Activated CD8-positive, alpha-beta memory T cell treated with anti-CD3 and anti-CD28 coated beads for 24 hours (primary cell): Measurements from ENCODE around the gene MAN1B1.

Source experiments
- DNase-seq: peaks from one replicate; pipeline ENCODE4 v3.0.0-alpha.2; 2020

MAN1B1 gene

DNA sequence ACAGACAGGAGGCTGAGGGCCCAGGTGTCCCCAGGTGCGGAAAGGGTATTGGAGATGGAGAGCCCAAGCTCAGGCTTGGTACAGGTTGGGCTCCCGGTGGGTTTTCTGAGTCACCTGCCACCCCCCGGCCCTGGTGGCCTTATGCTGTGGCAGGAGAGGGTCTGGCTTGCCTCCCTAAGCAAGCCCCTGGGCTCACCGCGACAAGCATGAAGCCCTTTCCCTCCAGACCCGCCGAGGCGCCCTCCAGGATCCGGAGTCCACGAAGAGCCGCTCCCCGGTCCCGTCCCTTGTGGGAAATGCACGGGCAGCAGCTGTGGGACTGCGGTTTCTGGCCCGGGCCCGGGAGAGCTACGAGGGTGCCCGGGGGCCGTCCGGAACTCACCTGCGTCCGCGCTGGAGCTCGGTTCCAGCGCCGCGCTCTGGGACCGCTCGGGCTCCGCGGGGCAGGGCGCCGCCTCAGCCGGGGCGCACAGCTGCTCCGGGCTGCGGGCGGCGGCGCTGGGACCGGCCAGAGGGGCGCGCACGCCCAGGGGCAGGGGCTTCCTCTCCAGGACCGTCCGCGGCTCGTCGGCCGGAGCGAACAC is 17.2 kb upstream of the MAN1B1 start:
- no peak for DNase-seq

DNA sequence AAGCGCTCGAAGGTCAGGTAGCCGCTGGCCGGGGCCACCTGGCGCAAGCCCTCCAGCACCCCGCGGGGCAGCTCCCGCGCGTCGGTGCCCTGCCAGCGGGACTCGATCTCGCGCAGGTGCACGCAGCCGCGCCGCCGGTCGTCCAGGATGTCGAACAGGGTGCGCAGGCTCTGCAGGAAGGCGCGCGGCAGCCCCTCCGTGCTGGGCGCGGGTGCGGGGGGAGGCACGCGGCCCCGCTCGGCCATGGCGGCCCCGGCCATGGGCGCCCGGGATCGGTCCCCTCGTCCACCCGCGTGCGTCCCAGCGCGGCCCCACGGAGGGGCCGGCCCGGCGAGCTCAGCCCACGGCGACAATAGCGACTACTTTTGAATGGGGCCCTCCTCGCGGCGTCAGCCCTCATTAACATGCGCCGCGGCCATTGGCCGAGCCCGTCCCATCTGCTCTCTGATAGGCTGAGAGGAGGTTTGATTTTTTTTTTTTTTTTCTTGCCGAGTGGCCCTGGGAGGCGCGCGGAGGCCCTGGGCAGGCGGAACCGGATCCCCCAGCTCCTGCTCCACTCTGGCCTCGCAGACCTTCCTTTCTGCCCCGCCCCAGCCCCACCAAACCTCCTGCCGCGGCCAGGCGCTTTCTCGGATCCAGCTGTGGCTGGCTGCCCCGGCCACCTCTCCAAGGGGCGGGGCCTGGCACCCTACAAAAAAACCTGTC is 16.4 kb upstream of the MAN1B1 start, which contains the start of gene SAPCD2:
SAPCD2 (minus strand) TSS at position 357 of the 705 bp plus-strand sequence; CDS start at position 260, 97 bp downstream.
- peak; percentile 90 for DNase-seq

DNA sequence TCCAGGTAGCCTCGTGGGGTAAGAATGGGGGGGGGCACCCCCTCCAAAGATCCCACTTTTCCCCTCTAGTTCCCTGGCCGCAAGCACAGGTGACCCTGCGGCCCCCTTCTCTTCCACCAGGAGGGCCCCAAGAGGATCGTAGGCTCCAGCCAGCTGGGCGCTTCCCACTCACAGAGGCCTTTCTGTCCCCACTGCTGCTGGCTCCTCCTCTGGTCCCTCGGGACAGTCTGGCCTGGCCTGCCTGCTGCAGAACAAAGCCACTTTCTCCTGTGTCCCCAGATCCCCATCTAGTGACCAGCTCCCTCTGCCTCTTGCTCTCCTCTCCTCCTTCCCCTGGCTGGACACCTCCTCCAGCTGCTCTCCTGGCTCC is 15.9 kb upstream of the MAN1B1 start:
- no peak for DNase-seq

DNA sequence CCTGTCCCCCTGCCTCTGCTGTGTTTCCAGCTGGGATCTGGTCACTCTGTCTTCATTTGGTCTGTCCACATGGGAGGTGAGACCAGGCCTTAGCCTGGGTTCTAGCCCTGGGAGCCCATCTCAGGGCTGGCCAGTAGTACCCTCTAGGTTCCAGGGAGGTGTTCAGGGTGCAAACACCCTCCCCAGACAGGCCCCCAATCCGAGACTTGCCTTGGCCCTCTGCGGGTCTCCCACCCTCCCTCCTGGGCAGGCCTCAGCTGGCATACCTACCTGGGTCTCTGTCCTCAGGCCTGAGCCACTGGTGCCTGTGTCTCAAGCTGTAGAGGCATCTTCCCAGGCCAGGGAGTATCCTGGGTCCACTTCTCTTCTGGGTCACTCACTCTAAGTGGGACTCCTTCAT is 15.5 kb upstream of the MAN1B1 start:
- no peak for DNase-seq

DNA sequence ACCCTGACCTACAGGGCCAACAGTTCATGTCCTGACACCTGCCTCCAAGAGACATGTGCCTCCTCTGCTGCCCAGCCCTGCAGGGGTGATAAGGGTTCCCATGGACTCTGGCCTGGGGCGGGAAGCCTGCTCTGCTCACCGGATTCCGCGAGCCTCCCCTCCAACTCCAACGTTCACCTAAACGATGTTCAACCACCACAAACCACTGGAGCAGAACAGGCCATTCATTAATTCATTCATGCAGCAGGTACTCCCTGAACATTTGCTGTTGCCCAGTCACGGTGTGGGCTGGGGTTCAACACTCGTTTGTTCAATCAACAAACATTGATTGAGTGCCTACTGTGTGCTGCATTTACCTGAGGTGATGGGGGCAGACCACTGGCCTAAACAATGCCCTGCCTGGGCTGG is 12.8 kb upstream of the MAN1B1 start:
- DNase-seq: no peak

DNA sequence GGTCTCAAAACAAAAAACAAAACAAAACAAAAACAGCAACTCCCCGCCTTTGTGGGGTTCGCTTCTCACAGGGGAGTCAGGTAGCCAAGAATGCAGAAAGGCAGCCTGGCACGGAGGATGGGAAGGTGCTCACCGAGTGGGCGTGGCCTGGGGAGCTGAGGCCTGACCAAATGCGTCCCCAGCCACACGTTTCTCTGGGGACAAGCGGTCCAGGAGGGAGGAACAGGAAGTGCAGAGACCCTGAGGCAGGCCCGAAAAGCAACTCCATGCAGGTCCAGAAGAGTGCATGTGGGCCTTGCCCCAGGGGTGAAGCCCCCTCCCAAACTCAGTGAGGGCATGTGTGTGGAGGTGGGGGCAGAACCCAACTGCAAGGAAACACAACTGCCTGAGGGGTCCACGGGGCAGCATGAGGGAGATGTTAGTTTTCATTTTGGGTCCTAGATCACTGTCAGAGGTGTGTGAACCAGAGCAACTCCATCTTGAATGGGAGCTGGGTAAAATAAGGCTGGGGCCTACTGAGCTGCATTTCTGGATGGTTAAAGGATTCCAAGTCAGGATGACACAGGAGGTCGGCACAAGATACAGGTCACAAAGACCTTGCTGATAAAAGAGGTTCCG is 12.0 kb upstream of the MAN1B1 start:
- no peak for DNase-seq

DNA sequence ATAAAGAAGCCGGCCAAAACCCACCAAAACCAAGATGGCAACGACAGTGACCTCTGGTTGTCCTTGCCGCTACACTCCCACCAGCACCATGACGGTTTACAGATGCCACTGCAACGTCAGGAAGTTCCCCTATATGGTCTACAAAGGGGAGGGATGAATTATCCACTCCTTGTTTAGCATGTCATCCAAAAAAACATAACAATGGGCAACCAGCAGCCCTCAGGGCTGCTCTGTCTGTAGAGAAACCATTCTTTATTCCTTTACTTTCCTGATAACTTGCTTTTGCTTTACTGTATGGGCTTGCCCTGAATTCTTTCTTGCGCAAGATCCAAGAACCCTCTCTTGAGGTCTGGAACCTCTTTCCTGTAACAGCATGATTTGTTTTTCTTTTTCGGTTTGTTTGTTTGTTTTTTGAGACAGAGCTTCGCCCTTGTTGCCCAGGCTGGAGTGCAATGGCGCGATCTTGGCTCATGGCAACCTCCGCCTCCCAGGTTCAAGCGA is 11.5 kb upstream of the MAN1B1 start:
- no peak for DNase-seq

DNA sequence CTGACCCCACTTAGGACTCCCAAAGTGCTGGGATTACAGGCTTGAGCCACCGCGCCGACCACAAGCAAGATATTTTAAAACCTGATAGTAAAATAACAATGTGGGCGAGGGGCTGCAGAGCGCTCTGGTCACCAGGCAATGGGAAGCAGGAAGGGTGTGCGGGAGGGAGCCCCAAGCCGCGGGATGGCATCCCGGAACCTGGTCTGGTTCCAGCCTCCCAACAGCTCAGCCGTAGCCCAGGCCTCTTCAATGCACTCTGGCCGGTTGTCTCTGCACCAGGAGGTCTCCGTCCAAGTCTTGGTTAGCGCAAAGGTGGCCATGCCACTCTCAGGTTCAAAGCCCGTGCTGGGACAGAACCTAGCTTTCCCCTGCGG is 10.2 kb upstream of the MAN1B1 start:
- no peak for DNase-seq

DNA sequence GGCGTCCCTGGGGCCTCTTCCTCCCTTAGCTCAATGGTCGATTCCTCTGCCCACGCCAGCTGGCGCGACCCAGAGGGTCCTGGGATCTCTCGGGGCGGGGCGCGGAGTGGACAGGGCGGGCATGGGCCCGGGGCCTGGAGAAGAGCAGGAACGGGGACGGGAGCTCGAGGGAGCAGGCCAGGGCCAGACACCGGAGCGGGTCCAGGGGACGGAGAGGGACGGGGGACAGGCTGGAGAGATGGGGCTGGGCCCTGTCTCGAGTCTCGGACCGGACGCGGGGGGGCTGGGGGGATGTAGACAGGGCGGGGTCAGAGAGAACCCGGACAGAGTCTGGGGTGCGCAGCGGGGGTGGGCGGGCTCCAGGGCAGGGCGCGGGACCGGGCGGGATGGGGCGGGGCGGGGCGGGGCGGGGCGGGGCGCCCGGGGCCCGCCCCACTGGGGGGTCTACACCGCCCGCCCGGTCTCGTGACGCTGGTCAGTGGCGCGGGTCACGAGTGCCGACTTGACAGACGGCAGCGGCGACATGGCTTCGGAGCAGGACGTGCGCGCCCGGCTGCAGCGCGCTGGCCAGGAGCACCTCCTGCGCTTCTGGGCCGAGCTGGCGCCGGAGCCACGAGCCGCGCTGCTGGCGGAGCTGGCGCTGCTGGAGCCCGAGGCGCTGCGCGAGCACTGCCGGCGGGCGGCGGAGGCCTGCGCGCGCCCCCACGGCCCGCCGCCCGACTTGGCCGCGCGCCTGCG is 9.6 kb upstream of the MAN1B1 start, which contains the start of gene UAP1L1:
UAP1L1 (plus strand) TSS at position 508 of the 738 bp plus-strand sequence; CDS start at position 524, 16 bp downstream.
- peak; percentile 85 for DNase-seq

DNA sequence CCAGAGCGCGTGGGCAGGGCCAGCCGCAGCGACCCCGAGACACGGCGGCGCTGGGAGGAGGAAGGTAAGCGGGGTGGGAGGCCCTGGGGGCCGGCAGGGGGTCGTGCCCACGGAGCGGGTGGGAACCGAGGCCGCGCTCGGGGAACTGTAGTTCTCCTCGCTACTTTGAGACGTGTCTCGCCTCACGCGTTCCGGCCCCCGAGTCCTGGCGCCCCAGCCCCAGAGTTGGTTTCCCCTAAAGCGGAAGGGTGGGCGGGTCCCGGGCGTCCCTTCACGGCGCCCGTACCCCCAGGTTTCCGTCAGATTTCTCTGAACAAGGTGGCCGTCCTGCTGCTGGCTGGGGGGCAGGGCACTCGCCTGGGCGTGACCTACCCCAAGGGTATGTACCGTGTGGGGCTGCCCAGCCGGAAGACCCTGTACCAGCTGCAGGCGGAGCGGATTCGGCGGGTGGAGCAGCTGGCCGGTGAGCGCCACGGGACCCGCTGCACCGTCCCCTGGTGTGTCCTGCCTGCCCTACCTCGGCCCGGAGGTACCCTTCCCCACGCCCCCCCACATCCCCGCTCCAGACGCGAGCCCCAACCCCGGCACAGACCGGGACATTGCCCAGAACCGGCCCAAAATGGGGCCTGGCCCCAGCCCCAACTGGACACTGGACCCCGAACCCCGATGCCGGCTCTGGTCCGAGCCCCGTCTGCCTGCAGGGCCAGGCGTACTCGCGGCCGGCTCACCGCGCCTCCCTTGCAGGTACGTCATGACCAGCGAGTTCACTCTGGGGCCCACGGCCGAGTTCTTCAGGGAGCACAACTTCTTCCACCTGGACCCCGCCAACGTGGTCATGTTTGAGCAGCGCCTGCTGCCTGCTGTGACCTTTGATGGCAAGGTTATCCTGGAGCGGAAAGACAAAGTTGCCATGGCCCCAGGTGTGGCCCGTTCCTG is 8.8 kb upstream of the MAN1B1 start:
- DNase-seq: peak; percentile 79

DNA sequence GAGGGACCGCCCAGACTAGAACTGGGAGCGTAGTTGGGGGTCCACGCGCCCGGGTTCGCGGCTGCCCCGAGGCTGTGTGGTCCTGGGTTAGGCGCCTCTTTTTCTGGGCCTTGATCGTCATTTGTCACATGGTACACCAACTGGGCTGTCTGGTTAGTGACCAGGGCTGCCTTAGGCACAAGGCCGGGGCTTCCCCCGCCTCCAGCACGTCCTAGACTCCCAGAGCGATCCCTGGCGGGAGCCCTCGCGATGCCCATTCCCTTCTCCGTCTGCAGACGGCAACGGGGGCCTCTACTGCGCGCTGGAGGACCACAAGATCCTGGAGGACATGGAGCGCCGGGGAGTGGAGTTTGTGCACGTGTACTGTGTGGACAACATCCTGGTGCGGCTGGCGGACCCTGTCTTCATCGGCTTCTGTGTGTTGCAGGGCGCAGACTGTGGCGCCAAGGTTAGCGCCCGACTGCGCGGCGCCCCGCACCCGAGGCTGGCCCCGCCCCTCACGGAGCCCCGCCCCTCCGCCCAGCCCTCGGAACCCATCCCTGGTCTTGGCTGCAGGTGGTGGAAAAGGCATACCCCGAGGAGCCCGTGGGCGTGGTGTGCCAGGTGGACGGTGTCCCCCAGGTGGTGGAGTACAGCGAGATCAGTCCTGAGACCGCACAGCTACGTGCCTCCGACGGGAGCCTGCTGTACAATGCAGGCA is 7.9 kb upstream of the MAN1B1 start:
- DNase-seq: no peak

DNA sequence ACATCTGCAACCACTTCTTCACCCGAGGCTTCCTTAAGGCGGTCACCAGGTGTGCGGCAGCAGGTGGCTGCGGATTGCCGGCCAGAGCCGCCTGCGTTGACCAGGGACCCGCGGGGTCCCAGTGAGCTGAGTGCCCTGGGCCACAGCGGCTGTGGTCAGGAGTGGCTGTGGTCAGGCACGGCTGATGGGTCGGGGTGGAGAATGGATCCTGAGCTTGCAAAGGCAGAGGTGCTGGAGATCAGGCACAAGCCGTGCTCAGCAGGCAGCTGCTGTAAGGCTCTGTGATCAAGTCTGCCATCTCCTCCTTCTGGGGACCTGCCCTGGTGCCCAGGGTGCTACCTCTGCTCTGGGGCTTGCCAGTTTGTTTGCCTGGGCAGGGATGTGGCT is 7.4 kb upstream of the MAN1B1 start:
- no peak for DNase-seq

DNA sequence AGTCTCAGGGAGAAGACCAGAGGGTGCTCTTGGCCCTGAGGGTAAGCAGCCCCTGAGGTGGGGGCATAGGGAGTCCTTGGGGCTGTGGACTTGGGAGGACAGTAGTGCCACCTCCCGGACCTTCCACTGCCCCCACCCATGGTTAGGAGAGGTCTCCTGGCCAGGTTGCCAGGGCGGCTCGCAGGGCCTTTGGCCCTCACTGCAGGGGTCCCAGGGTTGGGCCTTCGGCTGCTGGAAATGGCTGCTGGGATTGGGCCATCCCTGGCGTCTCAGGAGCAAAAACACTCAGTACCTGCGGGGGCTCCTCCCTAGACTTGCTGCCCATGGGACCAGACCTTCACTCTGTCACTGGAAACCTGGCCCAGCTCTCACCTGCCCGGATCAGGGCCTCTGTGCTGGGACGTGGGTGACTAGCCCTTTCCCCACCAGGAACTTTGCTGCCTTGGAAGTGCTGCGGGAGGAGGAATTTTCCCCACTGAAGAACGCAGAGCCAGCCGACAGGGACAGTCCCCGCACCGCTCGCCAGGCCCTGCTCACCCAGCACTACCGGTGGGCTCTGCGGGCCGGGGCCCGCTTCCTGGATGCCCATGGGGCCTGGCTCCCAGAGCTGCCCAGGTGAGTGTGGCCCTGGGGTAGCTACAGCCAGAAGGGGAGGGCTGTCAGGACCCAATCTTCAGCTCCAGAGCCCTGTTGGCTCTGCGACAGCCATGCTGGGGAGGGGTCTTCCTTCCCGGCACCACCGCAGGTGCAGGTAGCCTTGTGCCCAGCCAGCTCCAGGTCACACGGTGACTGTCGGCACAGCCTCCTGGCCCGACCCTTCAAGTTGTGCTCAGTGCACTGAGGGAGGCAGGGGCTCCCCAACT is 6.3 kb upstream of the MAN1B1 start:
- no peak for DNase-seq

DNA sequence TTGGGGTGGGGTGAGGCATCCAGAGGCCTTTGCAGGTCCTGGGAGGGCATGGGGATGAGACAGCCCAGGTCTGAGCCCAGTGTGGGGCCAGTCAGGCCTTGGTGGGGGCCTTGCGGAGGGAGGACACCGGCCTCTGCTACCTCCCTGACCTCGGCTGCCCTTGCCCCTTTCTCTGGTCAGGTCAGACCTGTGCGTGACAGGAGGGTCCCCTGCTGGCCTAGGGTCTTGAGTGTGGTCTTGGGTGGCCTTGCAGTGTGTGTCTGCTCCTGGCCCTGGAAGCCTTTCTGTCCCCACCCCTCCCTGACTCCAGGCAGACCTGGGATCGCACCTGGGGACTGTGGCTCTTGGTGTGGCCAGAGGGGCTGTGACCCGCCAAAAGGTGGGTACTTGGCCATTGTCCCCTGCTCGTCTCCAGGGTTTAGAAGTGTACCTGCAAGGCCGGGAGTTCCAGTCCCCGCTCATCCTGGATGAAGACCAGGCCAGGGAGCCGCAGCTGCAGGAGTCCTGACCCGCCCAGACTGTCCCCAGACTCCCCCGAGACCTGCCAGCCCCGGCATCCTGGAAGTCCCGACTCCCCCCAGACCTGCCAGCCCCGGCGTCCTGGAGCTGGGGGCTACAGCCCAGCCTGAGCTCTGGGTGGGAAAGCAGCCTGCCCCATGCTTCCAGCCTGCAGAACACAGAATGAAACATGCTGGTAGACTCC is 4.4 kb upstream of the MAN1B1 start:
- no peak for DNase-seq

DNA sequence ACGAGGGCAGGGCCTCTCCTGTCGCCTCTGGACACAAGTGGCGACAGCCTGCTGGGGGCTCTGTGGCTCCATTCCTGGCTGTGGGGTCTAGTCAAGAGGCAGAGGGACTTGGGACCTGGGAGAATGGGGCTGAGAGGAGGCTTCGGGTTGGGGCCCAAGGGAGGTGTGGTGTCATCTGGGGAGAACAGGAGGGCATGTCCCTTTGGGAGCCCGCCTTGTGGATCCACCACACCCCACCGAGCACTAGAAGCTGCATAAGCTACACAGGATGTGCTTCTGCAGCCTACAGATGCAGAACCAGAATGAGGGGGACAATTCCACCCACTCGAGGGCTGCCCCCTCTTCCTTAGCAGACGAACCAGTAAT is 3.9 kb upstream of the MAN1B1 start:
- DNase-seq: no peak

DNA sequence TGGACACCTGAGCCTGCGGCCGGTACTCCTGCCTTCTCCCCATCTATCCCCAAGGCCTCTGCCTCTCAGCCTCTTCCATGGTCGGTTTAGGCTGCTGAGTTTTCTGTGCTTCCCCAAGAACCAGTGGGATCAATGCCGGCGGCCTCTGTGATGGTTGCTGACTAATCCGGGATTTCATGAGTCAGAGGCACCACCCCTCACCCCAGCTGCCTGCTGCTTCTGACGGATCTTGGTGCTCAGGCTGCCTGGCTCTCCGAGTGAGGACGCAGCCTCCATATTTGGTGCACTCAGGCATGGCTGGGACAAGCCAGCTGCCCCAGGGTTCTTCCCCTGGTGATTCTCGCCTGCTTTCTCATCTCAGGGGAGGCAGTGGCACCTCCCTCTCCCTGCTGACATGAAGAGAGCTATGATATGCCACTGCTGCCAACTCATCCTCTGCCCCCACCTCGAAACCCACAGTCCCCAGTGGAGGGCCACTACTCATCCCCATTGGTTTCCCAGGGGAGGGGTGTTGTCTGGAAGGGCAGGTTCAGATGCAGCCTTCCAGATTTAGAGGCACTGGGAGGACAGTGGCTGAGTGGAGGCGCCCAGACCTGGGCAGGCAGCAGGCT is 3.3 kb upstream of the MAN1B1 start:
- DNase-seq: no peak

DNA sequence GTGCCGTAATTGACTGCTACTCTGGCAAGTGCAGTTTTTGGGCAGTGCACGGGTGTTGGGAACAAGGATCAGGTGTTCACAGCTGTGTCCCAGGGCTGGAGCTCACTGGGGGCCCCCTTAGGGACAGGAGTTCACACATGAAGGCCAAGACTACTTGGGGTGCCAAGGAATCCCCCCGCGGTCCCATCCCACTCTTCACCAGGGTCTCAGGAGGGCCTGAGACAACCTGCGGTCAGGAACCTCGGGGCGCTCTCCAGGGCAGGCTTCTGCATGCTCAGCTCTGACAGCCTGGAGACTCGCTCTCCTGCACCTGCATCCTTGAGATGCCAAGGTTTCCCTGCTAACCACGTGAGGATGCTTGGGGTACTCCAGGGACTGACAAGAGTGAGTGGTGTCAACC is 2.3 kb upstream of the MAN1B1 start:
- DNase-seq: no peak

DNA sequence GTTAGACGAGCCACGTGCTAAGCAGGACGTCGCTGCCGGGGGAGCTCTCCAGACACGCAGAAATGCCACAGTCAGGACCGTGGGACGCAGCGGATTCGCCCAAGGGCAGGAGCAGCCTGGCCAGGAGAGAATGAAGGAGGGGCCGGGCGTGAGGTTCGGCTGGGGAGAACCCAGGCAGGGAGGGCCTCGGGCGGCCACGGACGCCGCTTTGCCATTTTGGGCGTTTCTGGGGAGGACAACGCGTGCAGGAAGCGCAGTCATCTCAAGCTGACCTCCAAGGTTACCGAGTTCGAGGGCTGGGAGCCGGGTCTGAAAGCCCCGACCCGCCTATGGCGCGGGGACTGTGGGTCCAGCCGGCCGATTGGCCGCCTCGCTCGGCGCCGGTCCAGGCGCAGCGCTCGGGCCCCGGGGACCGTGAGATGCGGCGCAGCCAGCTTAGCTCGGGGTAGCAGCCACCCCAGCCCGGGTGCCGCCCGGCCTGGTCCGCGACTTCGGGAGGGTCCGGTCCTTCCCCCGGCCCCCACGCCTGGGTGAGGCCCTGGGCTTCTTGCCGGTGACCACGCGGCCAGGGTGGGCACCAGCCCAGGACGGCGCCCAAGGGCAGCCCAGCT is 760 bp upstream of the MAN1B1 start:
- DNase-seq: peak; percentile 86

DNA sequence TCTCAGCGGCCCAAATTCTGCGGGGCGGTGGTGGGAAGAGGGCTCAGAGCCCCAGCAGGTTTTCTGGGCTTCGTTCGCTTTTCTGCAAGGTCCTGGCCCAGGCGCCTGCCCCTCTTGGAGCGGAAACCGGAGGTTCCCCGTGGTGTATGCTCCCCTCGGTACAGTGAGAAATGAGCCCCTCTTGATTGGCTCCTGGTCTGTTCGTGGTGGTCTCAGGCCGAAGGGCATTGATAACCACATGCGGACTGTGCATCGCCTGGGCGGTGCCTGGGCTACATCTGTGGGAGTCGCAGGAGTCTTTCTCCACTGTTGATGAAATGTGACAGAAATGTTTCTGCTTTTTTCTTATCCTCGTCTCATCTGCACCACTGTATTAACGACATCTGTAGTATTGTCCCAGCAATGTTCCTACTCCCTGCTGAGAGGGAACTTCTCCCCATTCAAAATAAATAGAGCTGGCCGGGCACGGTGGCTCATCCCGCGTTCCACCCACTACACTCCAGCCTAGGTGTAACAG is 682 bp downstream of the MAN1B1 start:
- peak; percentile 78 for DNase-seq
